Calu3 (cell line): ENCODE data around the gene OTOF. TPM values are rescaled to one million over a fixed set of nuclear protein-coding genes. Genes with fewer than 3 reads are reported as not detected.

Source experiments
- BruUV-seq: library from RNA; stranded (reverse); fragments of 400-500 nt; replicated peaks from 2 replicates; lab custom pipeline; 2021; lab: Mats Ljungman, UMichigan
- CTCF ChIA-PET: fragments of 300-600 bp; sonication (Branson Sonifier 250); formaldehyde crosslinking; loops from one replicate; lab custom pipeline; 2022; ENCODE audit warnings: antibody characterized with exemption; lab: Charles Lee
- DNase-seq: peaks from one replicate; pipeline ENCODE4 v3.0.0; 2022
- H3K27ac Mint-ChIP-seq: one replicate; pipeline ENCODE4 v1.8.0; 2022; ENCODE audit warnings: mixed read lengths; ENCODE audit not compliant: unreplicated experiment
- H3K27me3 Mint-ChIP-seq: one replicate; pipeline ENCODE4 v1.8.0; 2022; ENCODE audit warnings: mixed read lengths; ENCODE audit not compliant: unreplicated experiment
- H3K36me3 Mint-ChIP-seq: one replicate; pipeline ENCODE4 v1.8.0; 2022; ENCODE audit warnings: mild to moderate bottlenecking, moderate library complexity, mixed read lengths; ENCODE audit not compliant: insufficient read depth, unreplicated experiment
- H3K4me1 Mint-ChIP-seq: one replicate; pipeline ENCODE4 v1.8.0; 2022; ENCODE audit warnings: mild to moderate bottlenecking, low read depth, mixed read lengths; ENCODE audit not compliant: unreplicated experiment
- H3K4me3 Mint-ChIP-seq: one replicate; pipeline ENCODE4 v1.8.0; 2022; ENCODE audit warnings: mild to moderate bottlenecking, low read depth, moderate library complexity, mixed read lengths; ENCODE audit not compliant: unreplicated experiment
- H3K9me3 Mint-ChIP-seq: one replicate; pipeline ENCODE4 v1.8.0; 2022; ENCODE audit warnings: low read depth, mixed read lengths; ENCODE audit not compliant: unreplicated experiment
- intact Hi-C: fragments of 100-400 bp; cut with micrococcal nuclease; formaldehyde crosslinking; loops from one replicate; pipeline ENCODE4 v1.10.0; 2022; ENCODE audit not compliant: unreplicated experiment
- total RNA-seq: library from RNA; stranded (reverse); gene quantifications from 2 replicates; pipeline ENCODE4 v1.2.3, GENCODE V29; 2022
- TF ChIP-seq, protein P1 (sequence below): fragments of 200-600 bp; IDR thresholded peaks from one replicate; pipeline ENCODE4 v1.8.0; 2022; ENCODE audit warnings: antibody characterized with exemption; ENCODE audit not compliant: unreplicated experiment

The OTOF gene
- total RNA-seq, 1 experiment from 2014 or later, result not detected

DNA sequence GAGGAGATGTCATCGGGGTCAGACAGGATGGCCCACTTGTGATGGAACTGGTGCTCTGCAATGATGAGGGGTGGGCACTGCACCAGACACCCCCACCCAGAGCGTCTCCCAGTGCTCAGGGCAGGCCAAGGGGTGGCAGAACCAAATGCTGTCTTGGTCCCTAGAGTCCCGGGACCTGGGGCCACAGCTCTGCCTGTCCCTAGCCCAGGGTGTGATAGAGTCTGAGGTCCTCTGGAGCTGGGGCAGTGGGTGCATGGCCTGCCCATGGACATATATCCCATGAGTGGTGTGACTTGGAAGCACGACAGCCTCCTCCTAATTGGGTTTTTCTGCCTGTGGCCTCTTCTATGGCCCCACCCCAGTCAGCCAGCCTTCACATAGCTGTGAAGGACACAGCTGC is 6.7 kb upstream of the OTOF start:
- no peaks in the 10 kb centered on the region for H3K36me3 Mint-ChIP-seq
- no peaks in the 10 kb centered on the region for H3K9me3 Mint-ChIP-seq
- intact Hi-C loops, result no loop called here
- no peak overlapping the region for H3K4me3 Mint-ChIP-seq
- H3K4me1 Mint-ChIP-seq, result no peaks in the 10 kb centered on the region
- no peak for DNase-seq
- TF ChIP-seq, protein P1, sequence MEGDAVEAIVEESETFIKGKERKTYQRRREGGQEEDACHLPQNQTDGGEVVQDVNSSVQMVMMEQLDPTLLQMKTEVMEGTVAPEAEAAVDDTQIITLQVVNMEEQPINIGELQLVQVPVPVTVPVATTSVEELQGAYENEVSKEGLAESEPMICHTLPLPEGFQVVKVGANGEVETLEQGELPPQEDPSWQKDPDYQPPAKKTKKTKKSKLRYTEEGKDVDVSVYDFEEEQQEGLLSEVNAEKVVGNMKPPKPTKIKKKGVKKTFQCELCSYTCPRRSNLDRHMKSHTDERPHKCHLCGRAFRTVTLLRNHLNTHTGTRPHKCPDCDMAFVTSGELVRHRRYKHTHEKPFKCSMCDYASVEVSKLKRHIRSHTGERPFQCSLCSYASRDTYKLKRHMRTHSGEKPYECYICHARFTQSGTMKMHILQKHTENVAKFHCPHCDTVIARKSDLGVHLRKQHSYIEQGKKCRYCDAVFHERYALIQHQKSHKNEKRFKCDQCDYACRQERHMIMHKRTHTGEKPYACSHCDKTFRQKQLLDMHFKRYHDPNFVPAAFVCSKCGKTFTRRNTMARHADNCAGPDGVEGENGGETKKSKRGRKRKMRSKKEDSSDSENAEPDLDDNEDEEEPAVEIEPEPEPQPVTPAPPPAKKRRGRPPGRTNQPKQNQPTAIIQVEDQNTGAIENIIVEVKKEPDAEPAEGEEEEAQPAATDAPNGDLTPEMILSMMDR, result no peak
- BruUV-seq, result no TSS peak
- H3K27me3 Mint-ChIP-seq, result peaks cover 51% of the 10 kb centered on the region
- H3K27ac Mint-ChIP-seq, result no peak overlapping the region
- CTCF ChIA-PET, result no interaction called here

DNA sequence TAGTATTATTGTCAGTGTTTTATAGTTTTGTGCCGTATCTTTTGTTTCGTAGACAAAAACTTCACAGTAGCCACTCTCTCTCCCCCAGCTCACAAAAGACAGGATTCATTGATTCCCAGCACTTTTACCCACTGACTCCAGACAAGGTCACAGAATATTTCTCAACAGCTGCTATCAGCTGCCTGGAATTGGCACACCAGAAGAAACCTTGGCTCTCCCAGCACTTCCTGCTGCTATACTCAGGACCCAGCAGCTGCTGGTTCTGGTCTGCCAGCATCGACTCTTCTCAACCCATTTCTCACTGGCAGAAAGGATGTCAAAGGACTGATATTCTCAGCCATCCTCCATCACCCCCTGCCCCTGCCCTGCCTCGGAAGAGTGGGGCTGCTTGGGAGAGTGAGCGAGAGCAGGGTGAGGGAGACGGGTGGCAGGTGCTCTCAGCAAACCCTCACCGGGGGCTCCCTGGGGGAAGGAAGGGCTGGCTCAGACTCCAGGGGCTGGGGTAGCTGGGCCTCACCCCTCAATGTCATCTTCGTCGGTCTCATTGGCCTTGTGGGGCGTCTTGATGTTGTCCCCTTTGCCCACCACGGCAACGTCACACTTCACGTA is 6.1 kb upstream of the OTOF start:
- CTCF ChIA-PET, result no interaction called here
- TF ChIP-seq, protein P1, result no peak
- H3K4me1 Mint-ChIP-seq, result no peaks in the 10 kb centered on the region
- H3K4me3 Mint-ChIP-seq, result no peak overlapping the region
- peaks cover 51% of the 10 kb centered on the region for H3K27me3 Mint-ChIP-seq
- H3K36me3 Mint-ChIP-seq, result no peaks in the 10 kb centered on the region
- no peaks in the 10 kb centered on the region for H3K9me3 Mint-ChIP-seq
- BruUV-seq, result no TSS peak
- no peak for DNase-seq
- no peak overlapping the region for H3K27ac Mint-ChIP-seq
- intact Hi-C loops, result no loop called here

GRCh38 chr2:26483516-26483915 is 5.6 kb upstream of the OTOF start:
- Mint-ChIP-seq H3K27ac (no peak overlapping the region), H3K4me1 (no peaks in the 10 kb centered on the region), H3K36me3 (no peaks in the 10 kb centered on the region), H3K27me3 (peaks cover 51% of the 10 kb centered on the region), H3K9me3 (no peaks in the 10 kb centered on the region), H3K4me3 (no peak overlapping the region)
- CTCF ChIA-PET, result no interaction called here
- no peak for DNase-seq
- no TSS peak for BruUV-seq
- intact Hi-C loops, result no loop called here
- TF ChIP-seq, protein P1, result no peak

DNA sequence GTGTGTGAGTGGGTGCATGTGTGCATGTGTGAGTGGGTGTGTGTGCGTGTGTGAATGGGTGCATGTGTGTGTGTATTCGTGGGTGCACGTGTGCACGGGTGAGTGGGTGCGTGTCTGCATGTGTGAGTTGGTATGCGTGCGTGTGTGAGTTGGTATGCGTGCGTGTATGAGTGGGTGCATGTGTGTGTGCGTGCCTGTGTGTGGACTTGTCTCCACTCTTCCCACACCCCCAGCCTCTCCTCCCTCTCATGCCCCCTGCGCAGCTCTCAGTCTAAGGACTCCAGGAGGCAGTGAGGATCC is 5.1 kb upstream of the OTOF start:
- H3K36me3 Mint-ChIP-seq, result no peaks in the 10 kb centered on the region
- no peak for DNase-seq
- CTCF ChIA-PET, result no interaction called here
- H3K27me3 Mint-ChIP-seq, result peaks cover 51% of the 10 kb centered on the region
- no peak overlapping the region for H3K27ac Mint-ChIP-seq
- BruUV-seq, result no TSS peak
- intact Hi-C loops, result no loop called here
- TF ChIP-seq, protein P1, result no peak
- H3K9me3 Mint-ChIP-seq, result no peaks in the 10 kb centered on the region
- no peak overlapping the region for H3K4me3 Mint-ChIP-seq
- H3K4me1 Mint-ChIP-seq, result no peaks in the 10 kb centered on the region
